Bronchial epithelial cell (primary cell): ENCODE measurements around the gene AGMAT. TPM values are rescaled to one million over a fixed set of nuclear protein-coding genes. Genes with fewer than 3 reads are reported as not detected.
A peak's percentile ranks its signal among the peaks of the same experiment; 100 is the strongest.
"Not testable (repeated sequence)": the region's sequence is repeated elsewhere in the genome, so short reads cannot be mapped to it uniquely, and the experiment has no call there.

Source experiments
- DNase-seq: peaks from one replicate; pipeline ENCODE4 v3.0.0-alpha.2; 2010; ENCODE audit warnings: low read depth
- FAIRE-seq: peaks from 2 replicates; lab custom pipeline; 2011; peaks lifted over from hg19 to GRCh38; lab: Jason Lieb, UNC
- H3K27me3 ChIP-seq: 2 replicates; pipeline ENCODE4 v1.5.1; 2011; ENCODE audit warnings: low read length; ENCODE audit not compliant: control insufficient read depth, insufficient read depth
- H3K36me3 ChIP-seq: 2 replicates; pipeline ENCODE4 v1.5.1; 2011; ENCODE audit warnings: low read length; ENCODE audit not compliant: control insufficient read depth, insufficient read depth
- H3K4me3 ChIP-seq: 2 replicates; pipeline ENCODE4 v1.5.1; 2011; ENCODE audit warnings: mild to moderate bottlenecking, low read depth, low read length, control low read depth
- total RNA-seq: library from RNA; depleted of rRNA; stranded (reverse); fragments of >200 nt; gene quantifications from 2 replicates; pipeline ENCODE4 v1.2.1, GENCODE V29; 2014
- TF ChIP-seq, protein P1 (sequence below): IDR thresholded peaks from 2 replicates; pipeline ENCODE4 v1.5.1; 2011; ENCODE audit warnings: mild to moderate bottlenecking, moderate library complexity, low read length, control low read depth, inconsistent platforms; ENCODE audit not compliant: insufficient read depth, severe bottlenecking

Gene AGMAT
- total RNA-seq, 1 donor from 2014 or later = 1.6 TPM

DNA sequence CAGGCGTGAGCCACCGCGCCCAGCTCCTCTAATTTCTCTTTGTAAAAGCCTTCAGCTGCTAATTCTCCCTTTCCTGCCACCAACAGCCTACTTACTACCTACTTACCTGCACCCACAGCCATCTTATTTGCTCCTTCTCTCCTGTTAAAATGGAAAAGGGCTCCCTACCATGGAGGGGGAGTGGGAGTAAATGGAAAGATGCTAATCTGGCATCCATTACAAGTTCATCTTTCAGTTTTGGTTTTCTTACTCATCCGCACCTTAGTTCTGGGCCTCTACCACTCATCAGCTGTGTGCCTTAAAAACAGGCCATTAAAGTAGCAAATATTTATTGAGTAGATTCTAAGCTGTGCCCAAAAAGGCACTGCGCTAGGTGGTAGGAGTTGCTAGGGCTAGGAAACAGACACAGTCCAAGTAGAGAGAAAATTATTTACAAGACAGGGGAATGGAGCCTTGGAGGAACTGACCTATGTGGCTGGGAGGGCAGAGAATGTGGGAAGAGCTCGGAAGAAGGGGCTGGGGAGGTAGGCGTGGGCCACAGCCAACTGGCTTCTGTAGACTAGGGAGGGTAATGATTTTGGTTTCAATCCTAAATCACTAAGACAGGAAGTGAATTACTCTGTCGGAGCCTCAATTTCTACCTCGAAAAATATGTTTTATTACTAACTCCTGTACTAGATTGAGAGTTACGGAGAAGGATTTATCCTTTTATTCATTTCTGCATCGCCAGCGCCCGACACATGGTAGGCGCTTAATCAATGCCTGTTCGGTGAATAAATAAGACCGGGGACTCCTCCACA, 31.7 kb upstream of the AGMAT start:
- FAIRE-seq = no peak
- no peaks in the 10 kb centered on the region for H3K36me3 ChIP-seq
- peak overlapping the region; percentile 40 for H3K4me3 ChIP-seq
- DNase-seq = no peak
- TF ChIP-seq, protein P1, sequence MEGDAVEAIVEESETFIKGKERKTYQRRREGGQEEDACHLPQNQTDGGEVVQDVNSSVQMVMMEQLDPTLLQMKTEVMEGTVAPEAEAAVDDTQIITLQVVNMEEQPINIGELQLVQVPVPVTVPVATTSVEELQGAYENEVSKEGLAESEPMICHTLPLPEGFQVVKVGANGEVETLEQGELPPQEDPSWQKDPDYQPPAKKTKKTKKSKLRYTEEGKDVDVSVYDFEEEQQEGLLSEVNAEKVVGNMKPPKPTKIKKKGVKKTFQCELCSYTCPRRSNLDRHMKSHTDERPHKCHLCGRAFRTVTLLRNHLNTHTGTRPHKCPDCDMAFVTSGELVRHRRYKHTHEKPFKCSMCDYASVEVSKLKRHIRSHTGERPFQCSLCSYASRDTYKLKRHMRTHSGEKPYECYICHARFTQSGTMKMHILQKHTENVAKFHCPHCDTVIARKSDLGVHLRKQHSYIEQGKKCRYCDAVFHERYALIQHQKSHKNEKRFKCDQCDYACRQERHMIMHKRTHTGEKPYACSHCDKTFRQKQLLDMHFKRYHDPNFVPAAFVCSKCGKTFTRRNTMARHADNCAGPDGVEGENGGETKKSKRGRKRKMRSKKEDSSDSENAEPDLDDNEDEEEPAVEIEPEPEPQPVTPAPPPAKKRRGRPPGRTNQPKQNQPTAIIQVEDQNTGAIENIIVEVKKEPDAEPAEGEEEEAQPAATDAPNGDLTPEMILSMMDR = no peak
- H3K27me3 ChIP-seq = no peaks in the 10 kb centered on the region

DNA sequence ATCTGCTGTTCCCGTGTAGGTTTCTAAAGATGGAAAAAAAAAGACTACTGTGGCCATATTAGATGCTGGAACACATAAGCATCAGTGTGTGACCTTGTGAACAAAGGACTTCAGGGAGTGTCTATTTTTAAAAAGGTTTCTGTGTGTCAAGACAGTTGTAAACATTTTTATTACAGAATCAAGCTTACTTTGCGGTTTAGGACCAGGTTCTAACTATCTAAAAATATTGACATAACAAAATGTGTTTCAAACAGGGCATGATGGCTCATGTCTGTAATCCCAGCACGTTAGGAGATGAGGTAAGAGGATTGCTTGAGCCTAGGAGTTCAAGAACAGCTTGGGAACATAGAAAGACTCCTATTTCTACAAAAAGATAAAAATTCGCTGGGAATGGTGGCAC, 25.3 kb upstream of the AGMAT start:
- DNase-seq (peak; percentile 78), FAIRE-seq (no peak)
- TF ChIP-seq, protein P1 = no peak
- no peak overlapping the region for H3K4me3 ChIP-seq
- H3K36me3 ChIP-seq = no peaks in the 10 kb centered on the region
- no peaks in the 10 kb centered on the region for H3K27me3 ChIP-seq

DNA sequence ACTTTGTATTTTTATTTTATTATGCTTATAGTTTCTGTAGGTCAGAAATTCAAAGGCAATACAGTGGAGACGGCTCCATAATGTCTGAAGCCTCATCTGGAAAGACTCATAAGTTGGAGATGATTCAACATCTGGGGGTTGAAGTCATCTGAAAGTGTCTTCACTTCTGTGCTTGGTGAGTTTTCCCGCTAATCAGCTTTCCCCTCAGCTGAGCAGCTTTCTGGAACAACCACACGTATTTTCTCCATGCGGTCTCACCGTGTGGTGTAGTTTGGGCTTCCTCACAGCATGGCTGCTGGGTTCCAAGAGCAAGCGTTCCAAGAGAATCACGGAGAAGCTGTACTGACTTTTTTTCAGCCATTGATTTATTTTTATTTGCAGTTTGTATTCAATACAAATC, 24.8 kb upstream of the AGMAT start:
- FAIRE-seq (no peak), DNase-seq (no peak)
- no peaks in the 10 kb centered on the region for H3K36me3 ChIP-seq
- no peaks in the 10 kb centered on the region for H3K27me3 ChIP-seq
- H3K4me3 ChIP-seq = no peak overlapping the region
- TF ChIP-seq, protein P1 = no peak

DNA sequence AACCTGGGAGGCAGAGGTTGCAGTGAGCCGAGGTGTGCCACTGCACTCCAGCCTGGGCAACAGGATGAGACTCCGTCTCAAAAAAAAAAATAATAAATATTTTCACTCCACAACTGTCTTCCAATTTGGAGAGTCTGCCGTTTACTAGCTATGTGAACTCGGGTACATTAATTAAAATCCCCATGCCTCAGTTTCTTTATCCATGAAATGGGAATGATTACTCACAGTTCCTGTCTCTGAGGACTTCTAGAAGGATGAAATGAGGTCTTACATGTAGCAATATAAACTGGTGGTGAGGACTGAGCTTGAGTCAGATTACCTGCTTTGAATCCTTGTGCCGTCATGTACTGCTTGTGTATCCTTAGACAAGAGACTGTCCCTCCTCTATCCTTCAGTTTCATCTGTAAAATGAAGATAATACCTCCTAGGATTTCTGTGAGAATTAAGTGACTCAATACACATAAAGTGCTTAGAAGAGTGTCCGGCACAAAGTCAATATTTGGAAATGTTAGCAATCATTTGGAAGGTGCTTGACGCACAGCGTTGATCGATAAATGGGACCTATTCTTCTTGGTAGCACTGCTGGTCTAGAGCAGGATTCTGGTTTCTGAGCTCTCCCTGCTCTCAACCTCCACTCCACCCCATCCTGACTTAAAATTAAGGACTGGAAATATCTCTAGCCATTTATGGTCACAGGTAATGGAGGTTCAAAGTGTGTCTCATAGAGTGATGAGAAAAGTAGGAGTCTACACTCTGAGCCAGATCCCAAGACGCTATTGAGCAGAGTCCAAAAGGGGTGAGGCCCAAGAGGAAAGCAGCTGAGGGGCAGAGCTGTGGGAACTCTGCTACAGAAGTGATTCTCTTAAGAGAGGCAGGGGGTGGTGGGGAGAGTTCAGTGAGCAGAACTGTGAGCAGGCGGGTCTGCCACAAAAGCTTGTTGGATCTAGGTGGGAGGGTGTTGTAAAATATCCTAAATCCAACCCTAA, 20.8 kb upstream of the AGMAT start:
- Histone ChIP-seq H3K4me3 (no peak overlapping the region), H3K36me3 (no peaks in the 10 kb centered on the region), H3K27me3 (no peaks in the 10 kb centered on the region)
- no peak for DNase-seq
- TF ChIP-seq, protein P1 = no peak
- no peak for FAIRE-seq

DNA sequence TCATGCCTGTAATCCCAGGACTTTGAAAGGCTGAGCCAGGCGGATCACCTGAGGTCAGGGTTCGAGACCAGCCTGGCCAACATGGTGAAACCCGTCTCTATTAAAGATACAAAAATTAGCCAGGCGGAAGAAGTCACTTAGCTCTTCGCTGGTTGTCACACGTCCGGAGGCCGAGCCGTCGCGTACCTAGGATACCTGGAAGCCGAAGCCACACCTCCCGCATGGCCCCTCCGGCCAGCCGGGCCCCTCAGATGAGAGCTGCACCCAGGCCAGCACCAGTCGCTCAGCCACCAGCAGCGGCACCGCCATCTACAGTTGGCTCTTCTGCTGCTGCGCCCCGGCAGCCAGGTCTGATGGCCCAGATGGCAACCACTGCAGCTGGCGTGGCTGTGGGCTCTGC, 19.5 kb upstream of the AGMAT start:
- DNase-seq, FAIRE-seq, H3K27me3 ChIP-seq, H3K36me3 ChIP-seq, H3K4me3 ChIP-seq: not testable (repeated sequence)

DNA sequence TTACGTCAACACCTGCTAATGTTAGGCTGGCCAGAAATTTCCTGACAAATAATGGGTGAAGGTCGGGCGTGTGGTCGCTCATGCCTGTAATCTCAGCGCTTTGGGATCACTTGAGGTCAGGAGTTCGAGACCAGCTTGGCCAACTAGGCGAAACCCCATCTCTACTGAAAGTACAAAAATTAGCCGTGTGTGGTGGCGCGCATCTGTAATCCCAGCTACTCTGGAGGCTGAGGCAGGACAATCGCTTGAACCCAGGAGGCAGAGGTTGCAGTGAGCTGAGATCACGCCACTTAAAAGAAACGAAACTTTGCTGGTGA, 19.1 kb upstream of the AGMAT start:
- not testable (repeated sequence) for FAIRE-seq, H3K36me3 ChIP-seq, H3K27me3 ChIP-seq, DNase-seq
- H3K4me3 ChIP-seq = peak overlapping the region; percentile 61
